HepG2 (cell line): ENCODE results near the gene KIAA0930. TPM values are rescaled to one million over a fixed set of nuclear protein-coding genes. Genes with fewer than 3 reads are reported as not detected.

Source experiments
- CREB1 ChIP-seq, 2 experiments: fragments of 450-650 bp in 1 of 2; IDR thresholded peaks; 2 replicates each; pipeline ENCODE4 v1.6.1; 2016 to 2017; ENCODE audit warnings: control low read depth in 1 of 2, mild to moderate bottlenecking in 1 of 2, missing compliant biosample characterization in 1 of 2, missing genetic modification characterization in 1 of 2
- FLYWCH1 ChIP-seq: sonication (generic); formaldehyde crosslinking; IDR thresholded peaks from 2 replicates; pipeline ENCODE4 v1.8.1; 2023; ENCODE audit warnings: mild to moderate bottlenecking, missing genetic modification reagents
- HMG20B ChIP-seq: conservative IDR thresholded peaks from 2 replicates; pipeline ENCODE4 v1.6.1; 2016; ENCODE audit warnings: missing genetic modification reagents, missing compliant biosample characterization
- MAFF ChIP-seq: IDR thresholded peaks from 2 replicates; pipeline ENCODE4 v1.6.1; 2011; ENCODE audit warnings: low read depth, low read length, improper control_type of control experiment
- NBN ChIP-seq: fragments of 450-650 bp; conservative IDR thresholded peaks from 2 replicates; pipeline ENCODE4 v1.6.1; 2017
- NR2C2 ChIP-seq: sonication (generic); formaldehyde crosslinking; IDR thresholded peaks from 2 replicates; pipeline ENCODE4 v1.4.0; 2020; ENCODE audit warnings: missing genetic modification reagents, mild to moderate bottlenecking, moderate library complexity, borderline replicate concordance
- PLRG1 ChIP-seq: fragments of 450-650 bp; conservative IDR thresholded peaks from 2 replicates; pipeline ENCODE4 v1.6.1; 2016
- SALL2 ChIP-seq: sonication (generic); formaldehyde crosslinking; IDR thresholded peaks from 2 replicates; pipeline ENCODE4 v1.8.1; 2023; ENCODE audit warnings: mild to moderate bottlenecking, missing genetic modification reagents, inconsistent platforms
- SUZ12 ChIP-seq: fragments of 150-350 bp; IDR thresholded peaks from 2 replicates; pipeline ENCODE4 v1.6.1; 2014; ENCODE audit warnings: low read depth, low read length
- TBL1XR1 ChIP-seq: fragments of 150-350 bp; IDR thresholded peaks from 2 replicates; pipeline ENCODE4 v1.6.1; 2014; ENCODE audit warnings: borderline replicate concordance, low read length; ENCODE audit not compliant: partially characterized antibody
- ZFX ChIP-seq: sonication (generic); formaldehyde crosslinking; IDR thresholded peaks from 2 replicates; pipeline ENCODE4 v1.4.0; 2020; ENCODE audit warnings: mild to moderate bottlenecking, low read depth, missing genetic modification reagents, moderate library complexity
- ZKSCAN1 ChIP-seq: fragments of 150-350 bp; IDR thresholded peaks from 2 replicates; pipeline ENCODE4 v1.6.1; 2014; ENCODE audit warnings: low read length
- ZNF317 ChIP-seq: sonication (generic); formaldehyde crosslinking; IDR thresholded peaks from 2 replicates; pipeline ENCODE4 v1.5.0; 2020; ENCODE audit warnings: mild to moderate bottlenecking, missing genetic modification reagents
- ZNF331 ChIP-seq: sonication (generic); formaldehyde crosslinking; IDR thresholded peaks from 2 replicates; pipeline ENCODE4 v1.4.0; 2020; ENCODE audit warnings: missing genetic modification reagents
- ZNF562 ChIP-seq: sonication (generic); formaldehyde crosslinking; IDR thresholded peaks from 2 replicates; pipeline ENCODE4 v1.8.0; 2022; ENCODE audit warnings: missing genetic modification reagents, borderline replicate concordance
- ZNF737 ChIP-seq: sonication (generic); formaldehyde crosslinking; IDR thresholded peaks from 2 replicates; pipeline ENCODE4 v1.5.0; 2020; ENCODE audit warnings: missing genetic modification reagents, mild to moderate bottlenecking, borderline replicate concordance
- ZNF775 ChIP-seq: sonication (generic); formaldehyde crosslinking; IDR thresholded peaks from 2 replicates; pipeline ENCODE4 v1.4.0; 2020; ENCODE audit warnings: missing genetic modification reagents, mild to moderate bottlenecking, moderate library complexity, borderline replicate concordance
- ZSCAN12 ChIP-seq: sonication (generic); formaldehyde crosslinking; IDR thresholded peaks from 2 replicates; pipeline ENCODE4 v1.9.0; 2021; ENCODE audit warnings: mild to moderate bottlenecking, missing genetic modification reagents
- polyA plus RNA-seq, 8 experiments: library from polyadenylated mRNA; depleted of rRNA in 3 of 8; stranded (reverse) in 7 of 8; unstranded in 1 of 8; fragments of >200 nt; fragmentation: Illumina TruSeq in 4 of 8; extraction: Trizol in 4 of 8; gene quantifications; 2 replicates each; pipeline versions ENCODE4 v1.2.1 to v1.2.3, GENCODE V29; 2011 to 2016; ENCODE audit warnings: low read depth in 4 of 8, missing spikeins in 1 of 8, mixed read lengths in 1 of 8; ENCODE audit not compliant: insufficient read depth in 1 of 8
- total RNA-seq, 5 experiments: library from RNA; depleted of rRNA; stranded (reverse); fragments of >200 nt; fragmentation: Illumina TruSeq; extraction: Trizol; gene quantifications; 2 replicates each; pipeline ENCODE4 v1.2.3, GENCODE V29; 2016; ENCODE audit warnings: low read depth in 1 of 5
- TF ChIP-seq, protein P1 (sequence below): sonication (generic); formaldehyde crosslinking; IDR thresholded peaks from 2 replicates; pipeline ENCODE4 v1.4.0; 2020; ENCODE audit warnings: mild to moderate bottlenecking, low read depth, missing genetic modification reagents
- TF ChIP-seq, protein P2 (sequence below): sonication (generic); formaldehyde crosslinking; IDR thresholded peaks from 2 replicates; pipeline ENCODE4 v1.8.0; 2022; ENCODE audit warnings: missing genetic modification reagents, mild to moderate bottlenecking, inconsistent platforms, borderline replicate concordance
- TF ChIP-seq, protein P3 (sequence below): sonication (generic); formaldehyde crosslinking; IDR thresholded peaks from 2 replicates; pipeline ENCODE4 v1.9.0; 2022; ENCODE audit warnings: missing genetic modification reagents, mild to moderate bottlenecking, borderline replicate concordance
- TF ChIP-seq, protein P4 (sequence below), 2 experiments: sonication (generic) in 1 of 2; formaldehyde crosslinking in 1 of 2; IDR thresholded peaks; 2 replicates each; pipeline versions ENCODE4 v1.5.1 to v1.6.1; 2011 to 2020; ENCODE audit warnings: borderline replicate concordance in 1 of 2, low read depth in 1 of 2, low read length in 1 of 2, mild to moderate bottlenecking in 1 of 2, missing genetic modification reagents in 1 of 2, moderate library complexity in 1 of 2

The KIAA0930 gene
- total and polyA plus RNA-seq, 2 of the 13 experiments (the other 11 are each of a cell fraction or from before 2014, with no cell fraction given), result 27.0 to 38.2 TPM

DNA sequence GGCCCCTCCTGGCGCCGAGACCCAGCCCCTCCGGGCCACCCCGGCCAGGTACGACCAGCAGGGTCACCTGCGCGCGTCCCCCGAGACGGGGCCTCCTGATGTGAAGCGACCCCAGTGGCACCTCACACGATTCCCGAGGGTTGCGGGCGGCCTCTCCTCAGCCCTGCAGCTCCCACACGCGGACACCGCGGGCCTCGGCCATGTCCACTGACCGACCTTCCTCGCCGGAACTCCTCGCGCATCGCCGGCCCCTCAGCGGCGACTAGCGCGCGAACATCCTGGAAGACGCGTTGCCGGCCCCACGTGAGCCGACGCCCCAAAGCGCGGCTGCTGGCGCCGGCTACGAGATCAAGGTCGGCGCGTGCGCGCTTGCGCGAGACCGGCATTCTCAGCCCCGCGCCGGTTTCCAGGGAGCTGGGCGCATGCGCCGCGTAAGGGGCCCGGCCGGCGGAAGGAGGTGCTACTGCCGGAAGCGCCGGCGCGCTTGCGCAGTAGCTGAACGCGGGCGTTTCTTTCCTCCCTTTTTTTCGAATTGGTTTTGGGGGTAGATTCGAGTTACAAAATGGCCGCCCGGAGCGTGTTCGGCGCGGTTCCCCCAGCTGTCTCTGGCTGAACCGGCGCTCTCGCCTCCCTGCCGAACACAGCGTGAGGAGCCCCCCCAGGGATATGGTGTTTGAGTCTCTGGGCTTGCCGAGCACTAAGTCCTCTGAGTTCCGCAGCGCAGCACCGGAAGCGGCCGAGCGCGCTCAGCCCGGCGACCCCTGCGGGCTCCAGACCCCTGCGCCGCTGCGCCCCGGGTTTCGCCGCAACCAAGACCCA, 77.0 kb downstream of the KIAA0930 start, which contains the start of gene NUP50 (continued):
- TF ChIP-seq, protein P1, sequence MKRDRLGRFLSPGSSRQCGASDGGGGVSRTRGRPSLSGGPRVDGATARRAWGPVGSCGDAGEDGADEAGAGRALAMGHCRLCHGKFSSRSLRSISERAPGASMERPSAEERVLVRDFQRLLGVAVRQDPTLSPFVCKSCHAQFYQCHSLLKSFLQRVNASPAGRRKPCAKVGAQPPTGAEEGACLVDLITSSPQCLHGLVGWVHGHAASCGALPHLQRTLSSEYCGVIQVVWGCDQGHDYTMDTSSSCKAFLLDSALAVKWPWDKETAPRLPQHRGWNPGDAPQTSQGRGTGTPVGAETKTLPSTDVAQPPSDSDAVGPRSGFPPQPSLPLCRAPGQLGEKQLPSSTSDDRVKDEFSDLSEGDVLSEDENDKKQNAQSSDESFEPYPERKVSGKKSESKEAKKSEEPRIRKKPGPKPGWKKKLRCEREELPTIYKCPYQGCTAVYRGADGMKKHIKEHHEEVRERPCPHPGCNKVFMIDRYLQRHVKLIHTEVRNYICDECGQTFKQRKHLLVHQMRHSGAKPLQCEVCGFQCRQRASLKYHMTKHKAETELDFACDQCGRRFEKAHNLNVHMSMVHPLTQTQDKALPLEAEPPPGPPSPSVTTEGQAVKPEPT, result no peak; the same call in none of the 2 replicates
- peak; percentile 59; the same call in 1 of the 2 replicates for TF ChIP-seq SALL2 (CRISPR knock-in tag)
- TF ChIP-seq ZNF775 (CRISPR knock-in tag), result no peak
- peak; percentile 73 for TF ChIP-seq NR2C2 (CRISPR knock-in tag)
- TF ChIP-seq HMG20B (CRISPR knock-in tag), result no peak; the same call in 1 of the 2 replicates
- TF ChIP-seq CREB1 (IDR thresholded peaks at IDR 0.05), result peak; percentile 38; the same call in 1 of the 2 replicates
- no peak for TF ChIP-seq CREB1 (CRISPR knock-in tag; IDR thresholded peaks at IDR 0.05)
- TF ChIP-seq ZFX (CRISPR knock-in tag), result peak; percentile 79
- no peak for TF ChIP-seq FLYWCH1 (CRISPR knock-in tag)
- TF ChIP-seq, protein P2, sequence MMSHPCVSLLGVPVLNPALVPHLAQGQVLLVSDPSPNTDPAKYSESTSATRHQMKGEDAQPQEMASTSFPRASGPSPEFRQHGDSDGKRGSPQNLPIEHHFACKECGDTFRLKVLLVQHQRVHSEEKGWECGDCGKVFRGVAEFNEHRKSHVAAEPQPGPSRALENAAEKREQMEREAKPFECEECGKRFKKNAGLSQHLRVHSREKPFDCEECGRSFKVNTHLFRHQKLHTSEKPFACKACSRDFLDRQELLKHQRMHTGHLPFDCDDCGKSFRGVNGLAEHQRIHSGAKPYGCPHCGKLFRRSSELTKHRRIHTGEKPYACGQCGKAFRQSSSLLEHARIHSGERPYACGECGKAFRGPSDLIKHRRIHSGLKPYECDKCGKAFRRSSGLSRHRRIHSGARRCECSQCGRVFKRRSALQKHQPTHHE (CRISPR knock-in tag), result peak; percentile 60; the same call in 1 of the 2 replicates
- TF ChIP-seq ZKSCAN1, result no peak
- TF ChIP-seq ZSCAN12 (CRISPR knock-in tag), result peak; percentile 81; the same call in 1 of the 2 replicates
- no peak for TF ChIP-seq ZNF562
- TF ChIP-seq ZNF737 (CRISPR knock-in tag), result peak; percentile 76; the same call in 1 of the 2 replicates
- TF ChIP-seq PLRG1, result no peak
- TF ChIP-seq ZNF331, result peak; percentile 67; the same call in 1 of the 2 replicates
- TF ChIP-seq, protein P3, sequence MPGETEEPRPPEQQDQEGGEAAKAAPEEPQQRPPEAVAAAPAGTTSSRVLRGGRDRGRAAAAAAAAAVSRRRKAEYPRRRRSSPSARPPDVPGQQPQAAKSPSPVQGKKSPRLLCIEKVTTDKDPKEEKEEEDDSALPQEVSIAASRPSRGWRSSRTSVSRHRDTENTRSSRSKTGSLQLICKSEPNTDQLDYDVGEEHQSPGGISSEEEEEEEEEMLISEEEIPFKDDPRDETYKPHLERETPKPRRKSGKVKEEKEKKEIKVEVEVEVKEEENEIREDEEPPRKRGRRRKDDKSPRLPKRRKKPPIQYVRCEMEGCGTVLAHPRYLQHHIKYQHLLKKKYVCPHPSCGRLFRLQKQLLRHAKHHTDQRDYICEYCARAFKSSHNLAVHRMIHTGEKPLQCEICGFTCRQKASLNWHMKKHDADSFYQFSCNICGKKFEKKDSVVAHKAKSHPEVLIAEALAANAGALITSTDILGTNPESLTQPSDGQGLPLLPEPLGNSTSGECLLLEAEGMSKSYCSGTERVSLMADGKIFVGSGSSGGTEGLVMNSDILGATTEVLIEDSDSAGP (CRISPR knock-in tag), result no peak; the same call in 1 of the 2 replicates
- TF ChIP-seq MAFF, result no peak
- TF ChIP-seq NBN, result no peak
- no peak for TF ChIP-seq SUZ12
- TF ChIP-seq, protein P4, sequence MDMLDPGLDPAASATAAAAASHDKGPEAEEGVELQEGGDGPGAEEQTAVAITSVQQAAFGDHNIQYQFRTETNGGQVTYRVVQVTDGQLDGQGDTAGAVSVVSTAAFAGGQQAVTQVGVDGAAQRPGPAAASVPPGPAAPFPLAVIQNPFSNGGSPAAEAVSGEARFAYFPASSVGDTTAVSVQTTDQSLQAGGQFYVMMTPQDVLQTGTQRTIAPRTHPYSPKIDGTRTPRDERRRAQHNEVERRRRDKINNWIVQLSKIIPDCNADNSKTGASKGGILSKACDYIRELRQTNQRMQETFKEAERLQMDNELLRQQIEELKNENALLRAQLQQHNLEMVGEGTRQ (IDR thresholded peaks at IDR 0.05; ENCODE audit: low read depth, low read length), result no peak
- TF ChIP-seq, protein P4 (CRISPR knock-in tag; IDR thresholded peaks at IDR 0.05; ENCODE audit: borderline replicate concordance), result no peak
- no peak for TF ChIP-seq TBL1XR1
- peak; percentile 61; the same call in 1 of the 2 replicates for TF ChIP-seq ZNF317 (CRISPR knock-in tag)
